ENCODE measurements around the gene WHRN. TPM values are rescaled to one million over a fixed set of nuclear protein-coding genes. Genes with fewer than 3 reads are reported as not detected.

WHRN gene
- total and polyA plus RNA-seq, 2 of the 13 experiments (the other 11 are each of a cell fraction or from before 2014, with no cell fraction given), result 2.3 to 5.3 TPM

- no peak for TF ChIP-seq DPF2 (CRISPR knock-in tag; IDR thresholded peaks at IDR 0.05; ENCODE audit: borderline replicate concordance, low read depth)
- TF ChIP-seq U2AF1 (optimal IDR thresholded peaks at IDR 0.05; ENCODE audit: low read depth, low read length), result no peak
- TF ChIP-seq ATF7-NPFF (CRISPR knock-in tag; IDR thresholded peaks at IDR 0.05; ENCODE audit: low read depth), result no peak
- TF ChIP-seq TRAFD1 (CRISPR knock-in tag; IDR thresholded peaks at IDR 0.05; ENCODE audit: borderline replicate concordance), result no peak
- TF ChIP-seq ZSCAN30 (CRISPR knock-in tag; IDR thresholded peaks at IDR 0.05), result no peak
- no peak for TF ChIP-seq ZNF652 (CRISPR knock-in tag; IDR thresholded peaks at IDR 0.05; ENCODE audit: borderline replicate concordance, low read depth)
- TF ChIP-seq ZNF770 (CRISPR knock-in tag; IDR thresholded peaks at IDR 0.05), result no peak
- TF ChIP-seq KDM3A (CRISPR knock-in tag; IDR thresholded peaks at IDR 0.05; ENCODE audit: low read depth), result no peak
- TF ChIP-seq FIP1L1 (IDR thresholded peaks at IDR 0.05; ENCODE audit: borderline replicate concordance, insufficient read depth, low read depth, low read length), result no peak
- TF ChIP-seq ZNF580 (CRISPR knock-in tag; IDR thresholded peaks at IDR 0.05; ENCODE audit: borderline replicate concordance, low read depth), result no peak
- no peak for TF ChIP-seq SNAPC2 (CRISPR knock-in tag; IDR thresholded peaks at IDR 0.05)
- no peak for TF ChIP-seq IRF9 (CRISPR knock-in tag; IDR thresholded peaks at IDR 0.05; ENCODE audit: borderline replicate concordance)
- no peak for TF ChIP-seq YEATS4 (CRISPR knock-in tag; IDR thresholded peaks at IDR 0.05; ENCODE audit: borderline replicate concordance)
- TF ChIP-seq ZNF563 (CRISPR knock-in tag; IDR thresholded peaks at IDR 0.05), result no peak
- no peak for TF ChIP-seq GMEB1 (CRISPR knock-in tag; IDR thresholded peaks at IDR 0.05; ENCODE audit: borderline replicate concordance)
- TF ChIP-seq ISX (CRISPR knock-in tag; conservative IDR thresholded peaks at IDR 0.05), result no peak
- no peak for TF ChIP-seq XBP1 (CRISPR knock-in tag; IDR thresholded peaks at IDR 0.05)
- TF ChIP-seq ZNF510 (CRISPR knock-in tag; IDR thresholded peaks at IDR 0.05; ENCODE audit: low read depth), result no peak
- no peak for TF ChIP-seq ZBTB8A (CRISPR knock-in tag; IDR thresholded peaks at IDR 0.05; ENCODE audit: borderline replicate concordance, low read depth)
- no peak for TF ChIP-seq RAD21 (CRISPR knock-in tag; IDR thresholded peaks at IDR 0.05)
Measured at GRCh38 chr9:114505187-114506081, at the start of gene WHRN (continued).

All from HepG2 (cell line).